Stimulated activated CD8-positive, alpha-beta memory T cell treated with anti-CD3 and anti-CD28 coated beads, Interleukin-12 subunit alpha, Interleukin-12 subunit beta, amount 100 ng/mL, for 4 hours (primary cell): Measurements from ENCODE around the gene C4orf17.

Experiments used
- DNase-seq: peaks from one replicate; pipeline ENCODE4 v3.0.0-alpha.2; 2020; ENCODE audit warnings: low read depth

Gene C4orf17

DNA sequence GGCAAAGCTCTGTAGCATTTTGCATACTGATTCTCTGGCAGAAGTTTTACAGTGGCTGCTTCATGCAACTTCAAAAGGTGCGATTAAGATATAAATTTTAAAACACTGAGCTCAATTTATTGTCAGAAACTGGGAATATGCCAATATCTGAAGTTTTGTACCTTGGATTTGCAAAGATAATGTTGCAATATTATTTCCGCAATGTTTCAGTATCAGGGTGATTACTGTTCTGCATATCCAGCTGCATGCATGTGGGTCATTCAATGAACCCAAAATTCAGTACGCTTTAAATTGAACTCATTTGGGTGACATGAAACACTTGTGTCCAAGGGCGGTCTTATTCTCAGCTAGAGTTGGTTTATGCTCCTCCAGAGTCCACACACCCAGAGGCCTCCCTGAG is 26.9 kb downstream of the C4orf17 start:
- DNase-seq: no peak

DNA sequence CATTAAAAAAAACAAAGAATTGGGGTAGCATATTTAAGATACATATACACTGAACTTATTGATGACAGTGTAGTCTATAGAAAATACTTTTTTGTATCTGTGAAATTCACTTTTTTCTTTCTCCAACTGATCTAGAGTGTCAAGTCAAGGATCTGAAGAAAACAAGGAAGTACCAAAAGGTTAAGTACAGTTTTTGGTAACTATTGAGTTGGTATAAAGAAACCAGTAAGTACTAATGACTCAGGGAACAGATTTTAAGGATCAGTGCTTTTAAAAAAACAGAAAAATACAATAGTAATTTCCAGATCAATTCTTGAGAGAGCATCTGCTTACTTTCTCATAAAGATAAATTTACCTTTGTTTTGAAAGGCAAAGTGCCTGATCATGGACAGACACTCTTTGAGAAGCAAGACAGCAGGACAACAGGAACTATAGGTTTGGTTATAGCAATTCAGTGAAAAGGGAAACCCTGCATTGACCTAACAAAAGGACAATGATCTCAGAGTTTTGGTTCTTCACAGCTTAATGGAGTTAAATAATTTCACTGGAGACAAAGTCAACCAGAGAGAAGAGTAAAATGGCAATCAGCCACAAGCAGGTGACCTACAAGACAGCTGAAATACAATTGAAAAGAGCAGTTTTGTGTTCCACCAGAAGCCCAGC is 29.6 kb downstream of the C4orf17 start:
- no peak for DNase-seq

DNA sequence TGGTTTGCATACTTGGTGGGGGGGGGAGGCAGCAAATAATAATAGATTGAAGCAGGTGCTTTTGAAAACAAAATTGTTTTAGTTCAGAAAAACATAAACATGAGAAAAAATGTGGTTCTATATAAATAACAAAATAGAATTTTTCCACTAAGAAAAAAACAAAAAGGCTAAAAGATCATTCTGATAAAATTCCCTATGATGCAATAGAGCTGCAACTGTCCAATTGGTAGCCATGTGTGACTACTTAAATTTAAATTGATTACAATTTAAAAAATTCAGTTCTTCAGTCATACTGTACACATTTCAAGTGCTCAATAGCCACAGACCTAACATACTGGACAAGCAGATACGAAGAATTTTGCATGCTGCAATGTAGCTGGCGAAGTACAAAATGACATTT is 42.1 kb downstream of the C4orf17 start:
- DNase-seq: no peak

DNA sequence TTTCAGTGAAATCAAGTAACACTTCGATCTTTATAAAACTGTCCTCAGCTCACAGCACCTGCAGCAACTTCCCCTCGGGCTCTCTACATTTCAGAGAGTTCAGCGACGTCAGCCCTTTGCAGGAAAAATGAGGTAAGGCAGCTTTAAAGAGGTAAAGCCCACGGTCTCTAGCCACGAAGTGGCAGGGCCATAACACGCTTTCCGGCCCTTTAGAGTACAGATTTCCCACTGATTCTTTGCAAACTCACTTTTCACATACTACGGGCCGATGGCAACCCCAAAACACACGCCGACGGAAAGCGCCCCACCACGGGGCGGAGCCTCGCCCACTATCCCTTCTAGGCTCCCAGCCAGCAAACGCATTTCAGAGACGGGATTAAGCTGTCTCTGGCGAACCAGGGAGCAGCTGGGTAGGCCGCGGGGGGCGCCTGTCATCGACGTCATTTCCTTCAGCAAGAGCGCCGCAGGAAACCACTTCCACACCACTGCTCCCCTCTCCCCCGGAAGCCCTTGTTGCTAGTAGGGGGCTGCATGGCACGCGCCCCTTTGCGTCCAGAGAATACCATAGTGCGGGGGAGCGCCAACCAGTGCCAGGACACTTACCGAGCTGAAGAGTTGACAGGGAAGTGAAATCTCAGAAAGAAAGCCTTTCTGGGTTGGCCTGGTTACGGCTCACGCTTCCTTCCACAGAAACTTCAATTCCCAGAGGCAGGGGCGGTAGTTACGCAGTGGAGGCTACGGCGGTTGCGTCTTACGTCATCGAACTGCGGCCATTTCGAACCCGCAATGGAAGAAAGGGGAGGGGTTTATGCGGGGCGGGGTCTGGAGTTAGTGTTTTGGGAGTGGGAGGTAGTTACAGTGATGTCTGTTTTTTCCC is 52.7 kb downstream of the C4orf17 start, which contains the start of gene TRMT10A:
Gene TRMT10A (minus strand): TSS at position 730 of the 877 bp plus-strand sequence. CDS start 4,701 bp downstream, outside the sequence.
- DNase-seq: peak; percentile 91

DNA sequence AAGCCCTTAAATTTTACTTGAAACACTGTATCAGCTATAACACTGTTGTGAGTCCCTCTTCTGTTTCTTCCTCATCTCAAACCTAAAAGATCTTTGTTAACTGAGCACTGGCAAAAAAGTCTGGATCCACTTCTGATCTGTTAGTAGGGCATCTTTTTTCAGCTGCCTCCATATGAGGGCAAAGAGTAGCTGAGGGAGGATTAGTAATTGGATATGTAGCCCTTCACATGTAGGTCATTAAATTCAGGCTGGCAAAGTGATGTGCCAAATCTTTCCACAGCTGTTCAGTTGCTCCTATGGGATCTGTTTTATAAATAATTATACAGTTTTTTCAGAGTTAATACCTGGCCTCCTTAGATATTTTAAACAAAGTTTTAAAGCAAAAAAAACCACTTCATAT is 54.1 kb downstream of the C4orf17 start:
- DNase-seq: no peak

DNA sequence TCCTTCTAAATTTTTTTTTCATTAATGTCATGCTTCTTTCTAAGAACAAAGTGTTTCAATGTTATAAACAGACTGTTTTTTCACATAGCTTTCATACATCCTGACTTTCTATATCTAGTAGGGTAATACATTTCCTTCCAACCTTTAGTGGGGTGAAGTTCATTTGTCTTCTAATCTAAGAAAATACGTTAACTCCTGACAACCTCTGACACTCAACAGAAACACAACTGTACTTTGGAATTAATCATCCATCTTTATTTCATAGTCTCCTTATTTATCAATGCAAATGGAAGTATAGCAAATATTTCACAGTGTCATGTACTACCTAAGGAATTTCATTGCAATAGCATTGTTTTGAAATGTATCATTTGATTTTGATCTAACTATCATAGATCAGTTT is 61.1 kb downstream of the C4orf17 start:
- DNase-seq: no peak

DNA sequence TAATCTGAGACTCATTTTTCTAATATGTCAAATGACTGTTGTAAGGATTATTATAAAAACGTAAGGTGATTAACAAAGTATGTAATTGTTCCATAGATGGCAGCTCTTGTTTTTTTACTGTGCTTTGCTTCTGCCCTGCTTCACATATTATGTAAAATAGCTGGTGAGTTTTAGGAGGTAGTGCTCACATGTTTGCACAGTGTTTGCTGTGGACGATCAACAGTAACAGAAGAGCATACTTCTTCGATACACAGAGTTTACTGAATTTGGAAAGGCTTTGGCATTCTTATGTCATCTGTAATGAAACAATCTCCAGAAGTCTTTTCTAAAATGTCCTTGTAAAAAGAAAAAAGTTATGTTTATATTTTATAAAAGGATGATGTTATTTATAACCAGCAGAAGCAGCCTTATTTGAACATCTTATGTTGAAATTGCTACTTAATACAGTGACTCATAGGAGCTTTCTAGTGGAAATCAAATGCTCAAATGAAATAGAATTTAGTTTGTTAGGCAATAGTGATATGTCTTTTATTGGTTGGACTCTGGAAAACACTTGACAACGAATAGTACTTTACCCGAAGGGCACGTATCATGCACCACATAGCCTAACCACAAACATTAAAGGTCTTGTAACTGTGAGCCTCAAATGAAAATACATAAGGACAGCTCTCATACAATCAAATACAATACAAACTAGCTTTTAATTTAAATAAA is 61.9 kb downstream of the C4orf17 start:
- DNase-seq: no peak

DNA sequence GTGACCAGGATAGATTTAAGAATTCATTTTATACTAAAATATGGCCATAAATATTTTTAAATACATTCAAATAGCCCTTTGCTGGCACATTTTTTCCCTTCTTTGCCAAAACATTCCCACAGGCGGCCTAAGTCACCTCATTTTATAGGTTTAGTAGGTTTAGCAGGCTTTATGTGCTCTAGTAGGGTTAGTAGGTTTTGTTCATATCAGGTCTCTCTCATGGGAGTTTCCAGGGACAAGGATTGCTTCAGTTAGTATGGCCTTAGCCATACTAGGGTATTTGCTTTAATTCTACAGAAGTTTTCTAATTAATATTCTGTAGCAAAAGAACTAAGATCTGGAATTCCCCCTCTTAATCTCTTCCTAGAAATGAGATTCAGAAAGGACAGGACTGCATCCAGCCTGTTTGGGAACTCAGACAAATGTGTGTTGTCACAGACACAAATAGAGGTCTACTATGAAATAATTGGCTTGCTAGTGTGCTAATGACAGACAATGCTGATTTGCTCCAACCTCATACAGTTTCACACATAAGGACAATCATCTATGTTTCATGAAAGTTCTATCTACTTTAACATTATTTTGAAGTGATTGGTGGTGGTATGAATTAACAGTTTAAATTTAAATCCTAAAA is 63.0 kb downstream of the C4orf17 start:
- DNase-seq: no peak

DNA sequence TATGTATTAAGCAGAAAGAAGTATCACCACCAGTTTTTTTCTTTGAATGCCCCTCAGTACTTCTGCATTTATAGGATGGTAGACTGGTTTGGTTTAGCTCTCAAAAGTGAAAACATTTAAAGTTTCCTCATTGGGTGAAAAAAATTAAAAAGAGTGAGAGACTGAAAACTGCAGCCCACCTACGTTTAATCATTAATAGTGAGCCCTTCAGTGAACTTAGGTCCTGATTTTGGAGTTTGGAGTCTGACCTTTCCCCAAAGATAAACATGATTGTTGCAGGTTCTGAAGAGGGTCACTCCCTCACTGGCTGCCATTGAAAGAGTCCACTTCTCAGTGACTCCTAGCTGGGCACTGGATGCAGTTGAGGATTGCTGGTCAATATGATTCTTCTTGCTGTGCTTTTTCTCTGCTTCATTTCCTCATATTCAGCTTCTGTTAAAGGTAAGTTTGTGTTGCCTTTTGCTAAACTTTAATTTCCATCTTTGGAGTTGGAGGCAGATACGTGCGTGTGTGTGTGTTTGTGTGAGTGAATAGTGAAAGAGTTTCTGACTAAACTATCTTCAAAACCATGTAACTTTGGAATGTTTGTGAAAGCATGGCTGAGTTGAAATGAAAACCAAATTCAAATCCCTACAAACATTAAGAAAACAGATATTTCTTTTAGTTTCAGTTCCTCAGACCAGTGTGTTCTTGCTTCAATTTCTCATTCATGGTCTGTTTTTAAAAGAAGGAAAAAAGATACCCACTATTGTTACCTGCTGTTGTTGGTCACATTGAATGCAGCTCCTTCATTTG is 63.9 kb downstream of the C4orf17 start, which contains the start of gene MTTP:
Gene MTTP (plus strand): TSS at position 295 of the 795 bp plus-strand sequence. CDS start 86 bp downstream, at position 381.
- DNase-seq: no peak

DNA sequence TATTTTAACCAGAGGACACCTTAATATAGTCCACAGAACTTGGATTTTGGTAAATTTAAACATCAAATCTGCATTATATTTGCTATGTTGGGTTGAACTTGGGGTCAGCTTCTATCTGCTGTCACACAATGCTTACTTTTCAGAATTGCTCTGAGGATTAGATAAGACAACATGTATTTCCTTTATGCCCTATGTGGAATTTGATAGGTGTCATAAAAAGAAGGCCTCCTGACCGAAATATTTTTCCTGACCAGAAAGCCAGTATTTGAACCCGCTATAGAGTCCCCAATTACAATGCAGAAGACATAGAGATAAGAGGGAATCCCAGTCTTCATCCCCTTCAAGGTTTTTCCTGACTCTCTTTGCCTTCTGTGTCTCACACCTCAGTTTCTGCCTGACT is 67.9 kb downstream of the C4orf17 start:
- DNase-seq: no peak

DNA sequence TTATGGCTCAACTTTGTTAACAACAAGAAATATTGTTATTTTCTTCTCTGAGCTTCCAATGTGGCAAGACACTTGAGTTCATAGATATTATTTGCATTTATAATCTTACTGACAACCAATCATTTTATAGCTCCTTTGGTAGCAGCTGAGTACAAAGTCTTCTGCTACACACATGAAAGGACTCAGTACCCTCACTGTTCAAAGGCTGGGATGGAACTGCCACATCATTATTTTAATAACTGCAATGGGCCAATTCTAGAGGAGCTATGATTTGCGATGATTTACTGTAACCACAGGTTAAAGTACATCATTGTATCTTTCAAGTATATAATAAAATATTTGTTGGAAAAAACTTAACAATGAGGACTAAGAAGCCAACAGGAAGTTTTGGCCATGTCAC is 74.7 kb downstream of the C4orf17 start:
- DNase-seq: no peak

DNA sequence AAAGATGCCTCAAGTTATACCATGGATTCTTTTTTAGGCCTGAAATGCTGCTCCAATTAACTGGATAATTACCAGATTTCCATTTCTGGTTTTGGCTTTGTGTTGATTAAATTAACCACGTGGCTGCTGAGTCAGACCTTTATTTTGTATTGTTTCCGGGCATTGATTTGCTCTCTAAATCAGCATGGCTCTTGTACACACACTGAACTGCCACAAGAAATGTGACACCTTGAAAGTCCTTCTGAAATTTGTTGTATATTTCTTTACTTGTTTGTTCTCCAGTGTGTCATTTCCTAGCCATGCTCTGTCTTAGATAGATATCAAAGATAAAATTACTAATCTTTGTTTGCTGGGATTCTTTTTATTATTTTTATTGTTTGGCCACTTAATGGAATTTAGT is 75.5 kb downstream of the C4orf17 start:
- DNase-seq: no peak

DNA sequence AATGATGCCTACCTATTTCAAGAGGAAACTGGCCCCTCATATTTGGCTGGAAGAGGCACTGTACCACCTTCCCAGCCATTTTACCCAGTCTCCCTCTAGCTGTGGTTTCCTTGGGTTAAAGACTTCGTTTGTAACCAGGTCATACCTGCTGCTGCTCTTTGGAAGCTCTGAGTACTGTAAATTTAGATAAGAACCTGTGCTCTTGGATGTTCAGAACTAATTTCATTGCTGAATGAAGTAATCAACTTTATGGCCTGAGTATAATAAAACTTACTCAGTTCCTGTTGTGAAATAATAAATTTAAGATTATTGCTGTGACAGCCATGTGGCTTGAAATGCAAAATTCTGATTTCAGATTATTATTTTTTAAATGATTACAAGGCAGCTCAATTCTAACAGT is 76.0 kb downstream of the C4orf17 start:
- no peak for DNase-seq

DNA sequence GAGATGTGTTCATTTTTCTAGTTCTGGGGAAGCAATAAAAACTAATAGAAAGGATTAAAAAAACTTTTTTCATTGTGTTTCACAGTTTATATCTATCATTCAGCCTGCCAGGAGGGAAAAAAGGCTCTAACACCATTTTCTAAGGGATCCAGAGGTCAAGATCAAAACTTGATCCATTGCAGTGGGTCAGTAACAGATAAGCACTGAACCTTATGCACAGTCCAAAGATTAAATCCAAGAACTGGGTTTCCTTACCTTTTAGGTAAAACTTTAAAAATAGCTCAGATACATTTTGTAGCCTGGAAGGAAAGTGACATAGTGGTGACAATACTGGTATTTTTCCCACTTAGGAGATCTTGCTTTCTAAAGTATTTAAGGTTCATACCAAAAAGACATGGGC is 76.5 kb downstream of the C4orf17 start:
- no peak for DNase-seq

DNA sequence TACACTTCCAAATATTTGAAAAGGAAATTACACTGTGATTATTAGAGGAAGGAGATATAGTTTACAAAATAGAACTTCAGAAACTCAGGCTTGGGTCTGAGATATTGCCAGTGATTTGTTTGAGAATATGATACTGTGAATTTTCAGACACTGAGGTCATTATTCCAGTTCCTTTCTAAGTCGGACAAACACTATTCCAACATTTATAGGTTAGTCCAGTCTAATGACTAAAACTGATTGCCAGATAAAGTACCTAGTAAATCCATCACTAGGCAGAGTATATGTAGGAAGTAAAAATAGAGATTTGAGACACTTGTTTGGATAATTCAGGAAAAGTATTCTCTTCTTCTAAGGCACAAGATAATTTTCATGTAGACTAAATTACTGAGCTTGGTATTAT is 77.0 kb downstream of the C4orf17 start:
- no peak for DNase-seq

DNA sequence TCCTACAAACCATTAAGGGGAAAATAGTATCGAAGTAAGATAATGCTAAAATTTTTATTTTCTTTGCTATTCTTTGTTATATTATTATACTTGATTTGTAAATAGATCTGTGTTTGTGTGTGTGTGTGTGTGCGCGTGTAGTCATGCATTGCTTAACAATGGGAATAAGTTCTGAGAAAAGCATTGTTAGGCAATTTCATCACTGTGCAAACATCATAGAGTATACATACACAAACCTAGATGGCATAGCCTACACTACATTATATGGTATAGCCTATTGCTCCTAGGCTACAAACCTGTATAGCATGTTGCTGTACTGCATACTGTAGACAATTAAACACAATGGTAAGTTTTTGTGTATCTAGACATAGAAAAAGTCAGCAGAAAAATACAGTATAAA is 80.9 kb downstream of the C4orf17 start:
- DNase-seq: no peak
